Hippocampal formation (tissue), 2 donors: ENCODE measurements around the gene SHROOM4.
A peak's percentile ranks its signal among the peaks of the same experiment; 100 is the strongest.

Source experiments
- DNase-seq, 2 donors: peaks; one replicate each; lab custom pipeline; 2025; lab: John Stamatoyannopoulos, UW

Gene SHROOM4

GRCh38 chrX:50705042-50705441 is 109.0 kb downstream of the SHROOM4 start:
- DNase-seq, result no peak

GRCh38 chrX:50704360-50704759 is 109.6 kb downstream of the SHROOM4 start:
- no peak for DNase-seq

- DNase-seq, result no peak
Observed at GRCh38 chrX:50700921-50701320, 113.1 kb downstream of the SHROOM4 start.

GRCh38 chrX:50698944-50699343 is 115.0 kb downstream of the SHROOM4 start:
- no peak for DNase-seq

GRCh38 chrX:50697691-50698090 is 116.3 kb downstream of the SHROOM4 start:
- no peak for DNase-seq

GRCh38 chrX:50691820-50692219 is 122.2 kb downstream of the SHROOM4 start:
- peak in 1 of 2 donors; percentile 34 for DNase-seq

- no peak for DNase-seq
Observed at GRCh38 chrX:50684871-50685270, 129.1 kb downstream of the SHROOM4 start.

- peak; percentile 0 to 7 for DNase-seq
Observed at GRCh38 chrX:50680990-50681389, 133.0 kb downstream of the SHROOM4 start.

GRCh38 chrX:50677789-50678188 is 136.2 kb downstream of the SHROOM4 start:
- DNase-seq, result no peak

- DNase-seq, result no peak
Observed at GRCh38 chrX:50671661-50672060, 142.3 kb downstream of the SHROOM4 start.

- DNase-seq, result no peak
Observed at GRCh38 chrX:50668860-50669259, 145.1 kb downstream of the SHROOM4 start.

GRCh38 chrX:50648156-50648555 is 165.8 kb downstream of the SHROOM4 start:
- DNase-seq, result no peak

GRCh38 chrX:50644496-50644895 is 169.5 kb downstream of the SHROOM4 start:
- DNase-seq, result no peak

GRCh38 chrX:50643525-50644137 is 170.4 kb downstream of the SHROOM4 start:
- no peak for DNase-seq

- DNase-seq, result no peak
Observed at GRCh38 chrX:50638123-50638522, 175.9 kb downstream of the SHROOM4 start.

- no peak for DNase-seq
Observed at GRCh38 chrX:50635817-50636365, 178.1 kb downstream of the SHROOM4 start.

GRCh38 chrX:50635162-50635561 is 178.8 kb downstream of the SHROOM4 start:
- no peak for DNase-seq

- no peak for DNase-seq
Observed at GRCh38 chrX:50629774-50630173, 184.2 kb downstream of the SHROOM4 start.

- no peak for DNase-seq
Observed at GRCh38 chrX:50627696-50628095, 186.3 kb downstream of the SHROOM4 start.

GRCh38 chrX:50626432-50626831 is 187.6 kb downstream of the SHROOM4 start:
- DNase-seq, result no peak

- DNase-seq, result no peak
Observed at GRCh38 chrX:50622751-50623150, 191.2 kb downstream of the SHROOM4 start.

- no peak for DNase-seq
Observed at GRCh38 chrX:50618788-50619558, 195.0 kb downstream of the SHROOM4 start.

GRCh38 chrX:50617183-50617582 is 196.8 kb downstream of the SHROOM4 start:
- DNase-seq, result no peak
